ENCODE results near the gene CNTN6.

The CNTN6 gene

GRCh38 chr3:1288805-1289494, 196.1 kb downstream of the CNTN6 start:
- Histone ChIP-seq H2AK5ac (ENCODE audit: low read length, severe bottlenecking) (no peak overlapping the region), H3K9me3 (ENCODE audit: control insufficient read depth, low read length) (no peaks in the 10 kb centered on the region), H3K27ac (ENCODE audit: low read length, poor library complexity, severe bottlenecking) (no peak overlapping the region), H3K4ac (ENCODE audit: low read depth in 1 of 2, low read length in 2 of 2) (no peak overlapping the region), H3K4me2 (ENCODE audit: low read length, poor library complexity, severe bottlenecking) (no peak overlapping the region), H2BK15ac (ENCODE audit: low read depth, poor library complexity, severe bottlenecking) (no peak overlapping the region), H3K27me3 (ENCODE audit: control insufficient read depth in 1 of 2, insufficient read depth in 1 of 2, low read length in 2 of 2) (no peaks in the 10 kb centered on the region), H4K8ac (ENCODE audit: low read length) (no peak overlapping the region), H3K14ac (ENCODE audit: low read length in 2 of 2) (no peak overlapping the region), H2BK120ac (ENCODE audit: low read depth, low read length) (no peak overlapping the region), H3K18ac (ENCODE audit: low read depth in 1 of 2, low read length in 2 of 2) (no peak overlapping the region), H4K91ac (ENCODE audit: low read length) (no peak overlapping the region), H3K9ac (ENCODE audit: low read length) (no peak overlapping the region), H3K23ac (ENCODE audit: low read length in 2 of 2) (no peak overlapping the region), H3K4me3 (ENCODE audit: insufficient read depth in 1 of 2, low read depth in 1 of 2, low read length in 2 of 2) (no peak overlapping the region), H3K36me3 (ENCODE audit: control insufficient read depth in 1 of 2, insufficient read depth in 2 of 2, low read depth in 1 of 2, low read length in 2 of 2) (no peaks in the 10 kb centered on the region), H3K79me1 (replicated peaks; ENCODE audit: low read length, poor library complexity, severe bottlenecking) (no peaks in the 10 kb centered on the region), H2AFZ (ENCODE audit: low read depth, low read length) (no peak overlapping the region), H2BK5ac (ENCODE audit: low read depth, low read length, poor library complexity, severe bottlenecking) (no peak overlapping the region), H2BK12ac (ENCODE audit: low read length in 2 of 2) (no peak overlapping the region), H3K4me1 (ENCODE audit: control insufficient read depth, insufficient read depth, low read depth, low read length) (no peaks in the 10 kb centered on the region)
- WGBS = no CpG with 5 or more reads among the region's 4 CpGs
- DNase-seq = no peak

GRCh38 chr3:1292571-1293071, 199.8 kb downstream of the CNTN6 start:
- Histone ChIP-seq H3K4me1 (ENCODE audit: control insufficient read depth, insufficient read depth, low read depth, low read length) (no peaks in the 10 kb centered on the region), H2BK5ac (ENCODE audit: low read depth, low read length, poor library complexity, severe bottlenecking) (no peak overlapping the region), H3K23ac (ENCODE audit: low read length in 2 of 2) (no peak overlapping the region), H3K4me2 (ENCODE audit: low read length, poor library complexity, severe bottlenecking) (no peak overlapping the region), H3K36me3 (ENCODE audit: control insufficient read depth in 1 of 2, insufficient read depth in 2 of 2, low read depth in 1 of 2, low read length in 2 of 2) (no peaks in the 10 kb centered on the region), H3K9me3 (ENCODE audit: control insufficient read depth, low read length) (no peaks in the 10 kb centered on the region), H2AFZ (ENCODE audit: low read depth, low read length) (no peak overlapping the region), H2BK12ac (ENCODE audit: low read length in 2 of 2) (no peak overlapping the region), H3K4ac (ENCODE audit: low read depth in 1 of 2, low read length in 2 of 2) (no peak overlapping the region), H3K27me3 (ENCODE audit: control insufficient read depth in 1 of 2, insufficient read depth in 1 of 2, low read length in 2 of 2) (no peaks in the 10 kb centered on the region), H3K27ac (ENCODE audit: low read length, poor library complexity, severe bottlenecking) (no peak overlapping the region), H3K14ac (ENCODE audit: low read length in 2 of 2) (no peak overlapping the region), H3K79me1 (replicated peaks; ENCODE audit: low read length, poor library complexity, severe bottlenecking) (no peaks in the 10 kb centered on the region), H2AK5ac (ENCODE audit: low read length, severe bottlenecking) (no peak overlapping the region), H2BK15ac (ENCODE audit: low read depth, poor library complexity, severe bottlenecking) (no peak overlapping the region), H3K9ac (ENCODE audit: low read length) (no peak overlapping the region), H3K18ac (ENCODE audit: low read depth in 1 of 2, low read length in 2 of 2) (no peak overlapping the region), H3K4me3 (ENCODE audit: insufficient read depth in 1 of 2, low read depth in 1 of 2, low read length in 2 of 2) (no peak overlapping the region), H4K91ac (ENCODE audit: low read length) (no peak overlapping the region), H2BK120ac (ENCODE audit: low read depth, low read length) (no peak overlapping the region), H4K8ac (ENCODE audit: low read length) (no peak overlapping the region)
- no peak for DNase-seq
- 83% methylated on average over 3 of the region's 3 CpGs for WGBS

GRCh38 chr3:1294586-1294985, 201.8 kb downstream of the CNTN6 start:
- H3K79me1 ChIP-seq (replicated peaks; ENCODE audit: low read length, poor library complexity, severe bottlenecking) = no peaks in the 10 kb centered on the region
- no peak overlapping the region for H2BK15ac ChIP-seq (ENCODE audit: low read depth, poor library complexity, severe bottlenecking)
- DNase-seq = peak; percentile 15
- no peak overlapping the region for H3K4me2 ChIP-seq (ENCODE audit: low read length, poor library complexity, severe bottlenecking)
- no peak overlapping the region for H3K14ac ChIP-seq (ENCODE audit: low read length in 2 of 2)
- no peak overlapping the region for H3K9ac ChIP-seq (ENCODE audit: low read length)
- no peak overlapping the region for H3K27ac ChIP-seq (ENCODE audit: low read length, poor library complexity, severe bottlenecking)
- 70% methylated on average over 5 of the region's 5 CpGs for WGBS
- no peak overlapping the region for H4K91ac ChIP-seq (ENCODE audit: low read length)
- H2AFZ ChIP-seq (ENCODE audit: low read depth, low read length) = no peak overlapping the region
- no peak overlapping the region for H2BK5ac ChIP-seq (ENCODE audit: low read depth, low read length, poor library complexity, severe bottlenecking)
- H3K27me3 ChIP-seq (ENCODE audit: control insufficient read depth in 1 of 2, insufficient read depth in 1 of 2, low read length in 2 of 2) = no peaks in the 10 kb centered on the region
- H3K4ac ChIP-seq (ENCODE audit: low read depth in 1 of 2, low read length in 2 of 2) = no peak overlapping the region
- no peak overlapping the region for H2AK5ac ChIP-seq (ENCODE audit: low read length, severe bottlenecking)
- no peak overlapping the region for H2BK12ac ChIP-seq (ENCODE audit: low read length in 2 of 2)
- H2BK120ac ChIP-seq (ENCODE audit: low read depth, low read length) = no peak overlapping the region
- H4K8ac ChIP-seq (ENCODE audit: low read length) = no peak overlapping the region
- H3K23ac ChIP-seq (ENCODE audit: low read length in 2 of 2) = no peak overlapping the region
- H3K4me3 ChIP-seq (ENCODE audit: insufficient read depth in 1 of 2, low read depth in 1 of 2, low read length in 2 of 2) = no peak overlapping the region
- H3K18ac ChIP-seq (ENCODE audit: low read depth in 1 of 2, low read length in 2 of 2) = no peak overlapping the region
- no peaks in the 10 kb centered on the region for H3K4me1 ChIP-seq (ENCODE audit: control insufficient read depth, insufficient read depth, low read depth, low read length)
- no peaks in the 10 kb centered on the region for H3K36me3 ChIP-seq (ENCODE audit: control insufficient read depth in 1 of 2, insufficient read depth in 2 of 2, low read depth in 1 of 2, low read length in 2 of 2)
- no peaks in the 10 kb centered on the region for H3K9me3 ChIP-seq (ENCODE audit: control insufficient read depth, low read length)

GRCh38 chr3:1318296-1319005, 225.6 kb downstream of the CNTN6 start:
- H3K14ac ChIP-seq (ENCODE audit: low read length in 2 of 2) = no peak overlapping the region
- H2AK5ac ChIP-seq (ENCODE audit: low read length, severe bottlenecking) = no peak overlapping the region
- no peaks in the 10 kb centered on the region for H3K27me3 ChIP-seq (ENCODE audit: control insufficient read depth in 1 of 2, insufficient read depth in 1 of 2, low read length in 2 of 2)
- no peaks in the 10 kb centered on the region for H3K79me1 ChIP-seq (replicated peaks; ENCODE audit: low read length, poor library complexity, severe bottlenecking)
- H3K4me2 ChIP-seq (ENCODE audit: low read length, poor library complexity, severe bottlenecking) = no peak overlapping the region
- no peak overlapping the region for H4K91ac ChIP-seq (ENCODE audit: low read length)
- H2BK15ac ChIP-seq (ENCODE audit: low read depth, poor library complexity, severe bottlenecking) = no peak overlapping the region
- no peaks in the 10 kb centered on the region for H3K36me3 ChIP-seq (ENCODE audit: control insufficient read depth in 1 of 2, insufficient read depth in 2 of 2, low read depth in 1 of 2, low read length in 2 of 2)
- no peak overlapping the region for H3K4me3 ChIP-seq (ENCODE audit: insufficient read depth in 1 of 2, low read depth in 1 of 2, low read length in 2 of 2)
- H2BK120ac ChIP-seq (ENCODE audit: low read depth, low read length) = no peak overlapping the region
- no peak for DNase-seq
- H2BK12ac ChIP-seq (ENCODE audit: low read length in 2 of 2) = no peak overlapping the region
- no peaks in the 10 kb centered on the region for H3K4me1 ChIP-seq (ENCODE audit: control insufficient read depth, insufficient read depth, low read depth, low read length)
- H3K9ac ChIP-seq (ENCODE audit: low read length) = no peak overlapping the region
- 77% methylated on average over 4 of the region's 6 CpGs for WGBS
- no peak overlapping the region for H3K18ac ChIP-seq (ENCODE audit: low read depth in 1 of 2, low read length in 2 of 2)
- H3K9me3 ChIP-seq (ENCODE audit: control insufficient read depth, low read length) = no peaks in the 10 kb centered on the region
- no peak overlapping the region for H4K8ac ChIP-seq (ENCODE audit: low read length)
- no peak overlapping the region for H2AFZ ChIP-seq (ENCODE audit: low read depth, low read length)
- H3K27ac ChIP-seq (ENCODE audit: low read length, poor library complexity, severe bottlenecking) = no peak overlapping the region
- H2BK5ac ChIP-seq (ENCODE audit: low read depth, low read length, poor library complexity, severe bottlenecking) = no peak overlapping the region
- no peak overlapping the region for H3K4ac ChIP-seq (ENCODE audit: low read depth in 1 of 2, low read length in 2 of 2)
- no peak overlapping the region for H3K23ac ChIP-seq (ENCODE audit: low read length in 2 of 2)
